HepG2 (cell line): ENCODE data around the gene FIZ1. TPM values are rescaled to one million over a fixed set of nuclear protein-coding genes. Genes with fewer than 3 reads are reported as not detected.

Source experiments
- CHD4 ChIP-seq: fragments of 200-600 bp; sonication (generic); IDR thresholded peaks from 2 replicates; pipeline ENCODE4 v1.7.0; 2017; ENCODE audit warnings: mild to moderate bottlenecking, low read length, borderline replicate concordance
- DMAP1 ChIP-seq: IDR thresholded peaks from 2 replicates; pipeline ENCODE4 v1.6.1; 2016
- EZH2 ChIP-seq: conservative IDR thresholded peaks from 2 replicates; pipeline ENCODE4 v1.6.1; 2012; ENCODE audit warnings: mild to moderate bottlenecking, low read depth, low read length, moderate library complexity
- HMG20A ChIP-seq: IDR thresholded peaks from 2 replicates; pipeline ENCODE4 v1.6.1; 2016; ENCODE audit warnings: borderline replicate concordance
- HNRNPK ChIP-seq: fragments of 200-400 bp; formaldehyde crosslinking; IDR thresholded peaks from 2 replicates; pipeline ENCODE4 v1.6.1; 2018; ENCODE audit warnings: low read length, low read depth, moderate library complexity, mild to moderate bottlenecking; ENCODE audit not compliant: poor library complexity, severe bottlenecking
- KDM2A ChIP-seq: sonication (generic); formaldehyde crosslinking; IDR thresholded peaks from 2 replicates; pipeline ENCODE4 v1.4.0; 2020; ENCODE audit warnings: low read depth, missing genetic modification reagents, borderline replicate concordance
- MYNN ChIP-seq: sonication (generic); formaldehyde crosslinking; IDR thresholded peaks from 2 replicates; pipeline ENCODE4 v1.4.0; 2020; ENCODE audit warnings: mild to moderate bottlenecking, low read depth, missing genetic modification reagents
- NR3C1 ChIP-seq: sonication (generic); formaldehyde crosslinking; IDR thresholded peaks from 2 replicates; pipeline ENCODE4 v1.4.0; 2020; ENCODE audit warnings: missing genetic modification reagents
- SOX5 ChIP-seq: IDR thresholded peaks from 2 replicates; pipeline ENCODE4 v1.6.1; 2016; ENCODE audit warnings: borderline replicate concordance
- THAP11 ChIP-seq: IDR thresholded peaks from 2 replicates; pipeline ENCODE4 v1.6.1; 2016; ENCODE audit warnings: missing biosample characterization, missing genetic modification reagents
- ZFP41 ChIP-seq: sonication (generic); formaldehyde crosslinking; IDR thresholded peaks from 2 replicates; pipeline ENCODE4 v1.4.0; 2020; ENCODE audit warnings: mild to moderate bottlenecking, missing genetic modification reagents, borderline replicate concordance
- ZNF382 ChIP-seq: sonication (generic); formaldehyde crosslinking; IDR thresholded peaks from 2 replicates; pipeline ENCODE4 v1.5.0; 2020; ENCODE audit warnings: missing genetic modification reagents, mild to moderate bottlenecking, borderline replicate concordance
- ZNF44 ChIP-seq: sonication (generic); formaldehyde crosslinking; IDR thresholded peaks from 2 replicates; pipeline ENCODE4 v1.5.1; 2020; ENCODE audit warnings: mild to moderate bottlenecking, missing genetic modification reagents
- ZNF883 ChIP-seq: sonication (generic); formaldehyde crosslinking; IDR thresholded peaks from 2 replicates; pipeline ENCODE4 v1.5.1; 2020; ENCODE audit warnings: mild to moderate bottlenecking, missing genetic modification reagents; ENCODE audit errors: not compliant biosample characterization
- polyA plus RNA-seq, 8 experiments: library from polyadenylated mRNA; depleted of rRNA in 3 of 8; stranded (reverse) in 7 of 8; unstranded in 1 of 8; fragments of >200 nt; fragmentation: Illumina TruSeq in 4 of 8; extraction: Trizol in 4 of 8; gene quantifications; 2 replicates each; pipeline versions ENCODE4 v1.2.1 to v1.2.3, GENCODE V29; 2011 to 2016; ENCODE audit warnings: low read depth in 4 of 8, missing spikeins in 1 of 8, mixed read lengths in 1 of 8; ENCODE audit not compliant: insufficient read depth in 1 of 8
- total RNA-seq, 5 experiments: library from RNA; depleted of rRNA; stranded (reverse); fragments of >200 nt; fragmentation: Illumina TruSeq; extraction: Trizol; gene quantifications; 2 replicates each; pipeline ENCODE4 v1.2.3, GENCODE V29; 2016; ENCODE audit warnings: low read depth in 1 of 5
- TF ChIP-seq, protein P1 (sequence below): sonication (generic); formaldehyde crosslinking; IDR thresholded peaks from 2 replicates; pipeline ENCODE4 v1.4.0; 2020; ENCODE audit warnings: missing genetic modification reagents
- TF ChIP-seq, protein P2 (sequence below): IDR thresholded peaks from 2 replicates; pipeline ENCODE4 v1.6.1; 2016; ENCODE audit warnings: mild to moderate bottlenecking
- TF ChIP-seq, protein P3 (sequence below): sonication (generic); formaldehyde crosslinking; IDR thresholded peaks from 2 replicates; pipeline ENCODE4 v1.5.0; 2020; ENCODE audit warnings: mild to moderate bottlenecking, missing genetic modification reagents, borderline replicate concordance

FIZ1 gene
- total and polyA plus RNA-seq, 2 of the 13 experiments (the other 11 are each of a cell fraction or from before 2014, with no cell fraction given), result 3.6 to 5.9 TPM

DNA sequence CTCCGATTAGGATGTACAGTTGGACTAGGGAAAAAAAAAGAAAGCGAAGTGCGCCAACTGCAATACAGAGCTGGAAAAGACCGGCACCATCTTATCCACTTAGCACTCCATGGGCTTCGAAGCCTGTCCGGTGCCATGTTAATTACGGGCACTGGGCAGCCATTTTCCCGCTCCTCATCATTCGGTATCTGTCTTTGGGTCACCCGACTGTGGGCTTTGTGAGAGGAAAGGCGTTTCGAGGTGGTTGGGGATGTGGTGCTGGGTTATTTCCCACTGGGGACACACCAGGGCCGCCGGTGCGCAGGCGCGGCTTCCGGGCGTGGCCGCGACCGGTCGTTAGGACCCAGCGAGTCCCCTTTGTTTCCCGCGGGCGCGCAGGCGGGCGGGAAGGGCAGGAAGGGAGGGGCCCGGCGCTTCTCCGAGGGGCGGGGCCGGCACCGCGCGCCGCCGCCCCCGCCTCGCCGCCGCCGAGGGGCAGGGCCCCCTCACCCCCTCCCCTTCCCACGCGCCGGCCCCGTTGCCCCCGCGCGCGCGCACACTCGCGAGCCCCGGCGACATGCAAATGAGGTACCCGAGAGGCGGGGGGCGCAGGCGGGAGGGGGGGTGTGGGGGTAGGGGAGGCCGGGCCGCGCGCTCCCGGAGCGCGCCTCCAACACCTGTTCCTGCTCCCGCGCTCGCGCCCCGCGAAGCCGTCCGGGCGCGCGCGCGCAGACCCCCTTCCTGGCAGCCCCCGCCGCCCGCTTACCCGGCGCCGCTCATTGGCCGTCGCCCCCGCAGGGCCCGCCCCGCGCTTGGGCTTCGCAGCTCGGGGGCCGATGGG is 735 bp upstream of the FIZ1 start, which contains the start of gene ZNF524 (continued):
- TF ChIP-seq HNRNPK (peak; percentile 73), ZNF883 (CRISPR knock-in tag) (no peak), DMAP1 (CRISPR knock-in tag) (peak; percentile 45), HMG20A (CRISPR knock-in tag) (peak; percentile 7; the same call in 1 of the 2 replicates), NR3C1 (CRISPR knock-in tag) (no peak), ZNF382 (CRISPR knock-in tag) (no peak), SOX5 (peak; percentile 40; the same call in 1 of the 2 replicates), ZNF44 (CRISPR knock-in tag) (0 out of 2 replicates have a peak, but pooled peaks have one; percentile 71), CHD4 (no peak), KDM2A (CRISPR knock-in tag) (peak; percentile 56; the same call in 1 of the 2 replicates), EZH2 (no peak), MYNN (CRISPR knock-in tag) (peak; percentile 49; the same call in 1 of the 2 replicates), ZFP41 (CRISPR knock-in tag) (no peak), THAP11 (CRISPR knock-in tag) (peak; percentile 18; the same call in 1 of the 2 replicates)
- TF ChIP-seq, protein P1, sequence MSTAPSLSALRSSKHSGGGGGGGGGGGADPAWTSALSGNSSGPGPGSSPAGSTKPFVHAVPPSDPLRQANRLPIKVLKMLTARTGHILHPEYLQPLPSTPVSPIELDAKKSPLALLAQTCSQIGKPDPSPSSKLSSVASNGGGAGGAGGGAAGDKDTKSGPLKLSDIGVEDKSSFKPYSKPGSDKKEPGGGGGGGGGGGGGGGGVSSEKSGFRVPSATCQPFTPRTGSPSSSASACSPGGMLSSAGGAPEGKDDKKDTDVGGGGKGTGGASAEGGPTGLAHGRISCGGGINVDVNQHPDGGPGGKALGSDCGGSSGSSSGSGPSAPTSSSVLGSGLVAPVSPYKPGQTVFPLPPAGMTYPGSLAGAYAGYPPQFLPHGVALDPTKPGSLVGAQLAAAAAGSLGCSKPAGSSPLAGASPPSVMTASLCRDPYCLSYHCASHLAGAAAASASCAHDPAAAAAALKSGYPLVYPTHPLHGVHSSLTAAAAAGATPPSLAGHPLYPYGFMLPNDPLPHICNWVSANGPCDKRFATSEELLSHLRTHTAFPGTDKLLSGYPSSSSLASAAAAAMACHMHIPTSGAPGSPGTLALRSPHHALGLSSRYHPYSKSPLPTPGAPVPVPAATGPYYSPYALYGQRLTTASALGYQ (CRISPR knock-in tag), result no peak
- TF ChIP-seq, protein P2, sequence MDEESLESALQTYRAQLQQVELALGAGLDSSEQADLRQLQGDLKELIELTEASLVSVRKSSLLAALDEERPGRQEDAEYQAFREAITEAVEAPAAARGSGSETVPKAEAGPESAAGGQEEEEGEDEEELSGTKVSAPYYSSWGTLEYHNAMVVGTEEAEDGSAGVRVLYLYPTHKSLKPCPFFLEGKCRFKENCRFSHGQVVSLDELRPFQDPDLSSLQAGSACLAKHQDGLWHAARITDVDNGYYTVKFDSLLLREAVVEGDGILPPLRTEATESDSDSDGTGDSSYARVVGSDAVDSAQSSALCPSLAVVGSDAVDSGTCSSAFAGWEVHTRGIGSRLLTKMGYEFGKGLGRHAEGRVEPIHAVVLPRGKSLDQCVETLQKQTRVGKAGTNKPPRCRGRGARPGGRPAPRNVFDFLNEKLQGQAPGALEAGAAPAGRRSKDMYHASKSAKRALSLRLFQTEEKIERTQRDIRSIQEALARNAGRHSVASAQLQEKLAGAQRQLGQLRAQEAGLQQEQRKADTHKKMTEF, result no peak
- TF ChIP-seq, protein P3, sequence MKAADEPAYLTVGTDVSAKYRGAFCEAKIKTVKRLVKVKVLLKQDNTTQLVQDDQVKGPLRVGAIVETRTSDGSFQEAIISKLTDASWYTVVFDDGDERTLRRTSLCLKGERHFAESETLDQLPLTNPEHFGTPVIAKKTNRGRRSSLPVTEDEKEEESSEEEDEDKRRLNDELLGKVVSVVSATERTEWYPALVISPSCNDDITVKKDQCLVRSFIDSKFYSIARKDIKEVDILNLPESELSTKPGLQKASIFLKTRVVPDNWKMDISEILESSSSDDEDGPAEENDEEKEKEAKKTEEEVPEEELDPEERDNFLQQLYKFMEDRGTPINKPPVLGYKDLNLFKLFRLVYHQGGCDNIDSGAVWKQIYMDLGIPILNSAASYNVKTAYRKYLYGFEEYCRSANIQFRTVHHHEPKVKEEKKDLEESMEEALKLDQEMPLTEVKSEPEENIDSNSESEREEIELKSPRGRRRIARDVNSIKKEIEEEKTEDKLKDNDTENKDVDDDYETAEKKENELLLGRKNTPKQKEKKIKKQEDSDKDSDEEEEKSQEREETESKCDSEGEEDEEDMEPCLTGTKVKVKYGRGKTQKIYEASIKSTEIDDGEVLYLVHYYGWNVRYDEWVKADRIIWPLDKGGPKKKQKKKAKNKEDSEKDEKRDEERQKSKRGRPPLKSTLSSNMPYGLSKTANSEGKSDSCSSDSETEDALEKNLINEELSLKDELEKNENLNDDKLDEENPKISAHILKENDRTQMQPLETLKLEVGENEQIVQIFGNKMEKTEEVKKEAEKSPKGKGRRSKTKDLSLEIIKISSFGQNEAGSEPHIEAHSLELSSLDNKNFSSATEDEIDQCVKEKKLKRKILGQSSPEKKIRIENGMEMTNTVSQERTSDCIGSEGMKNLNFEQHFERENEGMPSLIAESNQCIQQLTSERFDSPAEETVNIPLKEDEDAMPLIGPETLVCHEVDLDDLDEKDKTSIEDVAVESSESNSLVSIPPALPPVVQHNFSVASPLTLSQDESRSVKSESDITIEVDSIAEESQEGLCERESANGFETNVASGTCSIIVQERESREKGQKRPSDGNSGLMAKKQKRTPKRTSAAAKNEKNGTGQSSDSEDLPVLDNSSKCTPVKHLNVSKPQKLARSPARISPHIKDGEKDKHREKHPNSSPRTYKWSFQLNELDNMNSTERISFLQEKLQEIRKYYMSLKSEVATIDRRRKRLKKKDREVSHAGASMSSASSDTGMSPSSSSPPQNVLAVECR, result 0 out of 2 replicates have a peak, but pooled peaks have one; percentile 4
